Loucy (cell line): Measurements from ENCODE around the gene ORC4.
"Not testable (repeated sequence)": the region's sequence is repeated elsewhere in the genome, so short reads cannot be mapped to it uniquely, and the experiment has no call there.

ENCODE experiments used
- H2AFZ ChIP-seq: fragments of 200-600 bp; sonication (generic); 2 replicates; pipeline ENCODE4 v1.6.0; 2016; ENCODE audit warnings: antibody characterized with exemption, mild to moderate bottlenecking, low read length, moderate library complexity
- H3F3A ChIP-seq: fragments of 200-600 bp; 2 replicates; pipeline ENCODE4 v1.6.0; 2016; ENCODE audit warnings: antibody characterized with exemption, low read depth, mild to moderate bottlenecking
- H3K27me3 ChIP-seq: fragments of 200-600 bp; sonication (generic); 2 replicates; pipeline ENCODE4 v1.6.1; 2014; ENCODE audit warnings: low read length, mild to moderate bottlenecking; ENCODE audit not compliant: insufficient read depth, poor library complexity, severe bottlenecking
- H3K36me3 ChIP-seq: fragments of 200-600 bp; sonication (generic); 2 replicates; pipeline ENCODE4 v1.6.1; 2016; ENCODE audit warnings: low read length; ENCODE audit not compliant: insufficient read depth
- H3K4me1 ChIP-seq: fragments of 200-600 bp; sonication (generic); 2 replicates; pipeline ENCODE4 v1.5.1; 2014; ENCODE audit warnings: low read length, mild to moderate bottlenecking; ENCODE audit not compliant: insufficient read depth, poor library complexity, severe bottlenecking
- H3K4me2 ChIP-seq: fragments of 200-600 bp; sonication (generic); 2 replicates; pipeline ENCODE4 v1.6.0; 2014; ENCODE audit warnings: antibody characterized with exemption, low read length, low read depth, mild to moderate bottlenecking; ENCODE audit not compliant: poor library complexity, severe bottlenecking
- H3K4me3 ChIP-seq: fragments of 200-600 bp; sonication (generic); 2 replicates; pipeline ENCODE4 v1.5.1; 2014; ENCODE audit warnings: low read length, mild to moderate bottlenecking, mixed read lengths; ENCODE audit not compliant: poor library complexity, severe bottlenecking
- H3K79me2 ChIP-seq: fragments of 200-600 bp; sonication (generic); 2 replicates; pipeline ENCODE4 v1.6.1; 2014; ENCODE audit warnings: low read length; ENCODE audit not compliant: insufficient read depth
- H3K9ac ChIP-seq: fragments of 200-600 bp; sonication (generic); 2 replicates; pipeline ENCODE4 v1.6.0; 2014; ENCODE audit warnings: mild to moderate bottlenecking, low read depth, low read length, moderate library complexity; ENCODE audit not compliant: poor library complexity, severe bottlenecking
- H3K9me2 ChIP-seq: fragments of 200-600 bp; sonication (generic); replicated peaks from 2 replicates; pipeline ENCODE4 v1.6.1; 2016; ENCODE audit warnings: low read depth, low read length, mixed read lengths
- H3K9me3 ChIP-seq: fragments of 200-600 bp; sonication (generic); 2 replicates; pipeline ENCODE4 v1.6.1; 2014; ENCODE audit warnings: mild to moderate bottlenecking, antibody characterized with exemption, low read length, low read depth; ENCODE audit not compliant: insufficient read depth
- H4K20me1 ChIP-seq: fragments of 200-600 bp; sonication (generic); 2 replicates; pipeline ENCODE4 v1.6.0; 2014; ENCODE audit warnings: antibody characterized with exemption, low read length, mild to moderate bottlenecking; ENCODE audit not compliant: insufficient read depth, poor library complexity, severe bottlenecking
- EZH2phosphoT487 ChIP-seq: fragments of 200-600 bp; IDR thresholded peaks from 2 replicates; pipeline ENCODE4 v1.6.1; 2018; ENCODE audit warnings: antibody characterized with exemption, mild to moderate bottlenecking, moderate library complexity, borderline replicate concordance
- TF ChIP-seq, protein P1 (sequence below): fragments of 200-600 bp; sonication (generic); conservative IDR thresholded peaks from 2 replicates; pipeline ENCODE4 v1.5.1; 2014; ENCODE audit warnings: mild to moderate bottlenecking, antibody characterized with exemption, low read length

Gene ORC4

DNA sequence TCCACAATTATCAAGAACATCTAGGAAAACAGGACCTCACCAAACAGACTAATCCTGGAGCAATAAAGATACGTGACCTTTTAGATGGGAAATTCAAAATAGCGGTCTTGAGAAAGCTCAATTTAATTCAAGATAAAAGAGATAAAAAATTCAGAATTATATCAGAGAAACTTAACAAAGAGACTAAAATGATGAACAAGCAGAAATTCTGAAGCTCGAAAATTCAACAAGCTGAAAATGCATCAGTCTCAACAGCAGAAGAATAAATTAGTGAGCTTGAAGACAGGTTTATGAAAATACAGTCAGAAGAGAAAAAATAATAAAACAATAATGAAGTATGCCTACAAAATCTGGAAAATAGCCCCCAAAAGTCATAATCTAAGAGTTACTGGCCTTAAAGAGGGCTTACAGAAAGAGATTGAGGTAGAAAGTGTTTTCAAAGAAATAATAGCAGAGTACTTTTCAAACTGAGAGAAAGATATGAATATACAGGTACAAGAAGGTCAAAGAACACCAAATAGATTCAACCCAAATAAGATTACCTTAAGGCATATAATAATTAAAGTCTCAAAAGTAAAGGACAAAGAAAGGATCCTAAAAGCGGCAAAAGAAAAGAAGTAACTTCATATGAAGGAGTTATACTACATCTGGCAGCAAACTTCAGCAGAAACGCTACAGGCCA, 13.2 kb downstream of the ORC4 start:
- H3K79me2 ChIP-seq, result peaks cover 89% of the 10 kb centered on the region
- no peak overlapping the region for H3K4me2 ChIP-seq
- H2AFZ ChIP-seq, result no peak overlapping the region
- H3K4me3 ChIP-seq, result no peak overlapping the region
- H4K20me1 ChIP-seq, result no peaks in the 10 kb centered on the region
- no peaks in the 10 kb centered on the region for H3K27me3 ChIP-seq
- H3F3A ChIP-seq, result no peaks in the 10 kb centered on the region
- no peaks in the 10 kb centered on the region for H3K9me2 ChIP-seq
- H3K9me3 ChIP-seq, result no peaks in the 10 kb centered on the region
- H3K36me3 ChIP-seq, result no peaks in the 10 kb centered on the region
- no peak overlapping the region for H3K9ac ChIP-seq
- TF ChIP-seq, protein P1, sequence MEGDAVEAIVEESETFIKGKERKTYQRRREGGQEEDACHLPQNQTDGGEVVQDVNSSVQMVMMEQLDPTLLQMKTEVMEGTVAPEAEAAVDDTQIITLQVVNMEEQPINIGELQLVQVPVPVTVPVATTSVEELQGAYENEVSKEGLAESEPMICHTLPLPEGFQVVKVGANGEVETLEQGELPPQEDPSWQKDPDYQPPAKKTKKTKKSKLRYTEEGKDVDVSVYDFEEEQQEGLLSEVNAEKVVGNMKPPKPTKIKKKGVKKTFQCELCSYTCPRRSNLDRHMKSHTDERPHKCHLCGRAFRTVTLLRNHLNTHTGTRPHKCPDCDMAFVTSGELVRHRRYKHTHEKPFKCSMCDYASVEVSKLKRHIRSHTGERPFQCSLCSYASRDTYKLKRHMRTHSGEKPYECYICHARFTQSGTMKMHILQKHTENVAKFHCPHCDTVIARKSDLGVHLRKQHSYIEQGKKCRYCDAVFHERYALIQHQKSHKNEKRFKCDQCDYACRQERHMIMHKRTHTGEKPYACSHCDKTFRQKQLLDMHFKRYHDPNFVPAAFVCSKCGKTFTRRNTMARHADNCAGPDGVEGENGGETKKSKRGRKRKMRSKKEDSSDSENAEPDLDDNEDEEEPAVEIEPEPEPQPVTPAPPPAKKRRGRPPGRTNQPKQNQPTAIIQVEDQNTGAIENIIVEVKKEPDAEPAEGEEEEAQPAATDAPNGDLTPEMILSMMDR, result no peak
- TF ChIP-seq EZH2phosphoT487, result no peak
- peaks cover 6% of the 10 kb centered on the region for H3K4me1 ChIP-seq

DNA sequence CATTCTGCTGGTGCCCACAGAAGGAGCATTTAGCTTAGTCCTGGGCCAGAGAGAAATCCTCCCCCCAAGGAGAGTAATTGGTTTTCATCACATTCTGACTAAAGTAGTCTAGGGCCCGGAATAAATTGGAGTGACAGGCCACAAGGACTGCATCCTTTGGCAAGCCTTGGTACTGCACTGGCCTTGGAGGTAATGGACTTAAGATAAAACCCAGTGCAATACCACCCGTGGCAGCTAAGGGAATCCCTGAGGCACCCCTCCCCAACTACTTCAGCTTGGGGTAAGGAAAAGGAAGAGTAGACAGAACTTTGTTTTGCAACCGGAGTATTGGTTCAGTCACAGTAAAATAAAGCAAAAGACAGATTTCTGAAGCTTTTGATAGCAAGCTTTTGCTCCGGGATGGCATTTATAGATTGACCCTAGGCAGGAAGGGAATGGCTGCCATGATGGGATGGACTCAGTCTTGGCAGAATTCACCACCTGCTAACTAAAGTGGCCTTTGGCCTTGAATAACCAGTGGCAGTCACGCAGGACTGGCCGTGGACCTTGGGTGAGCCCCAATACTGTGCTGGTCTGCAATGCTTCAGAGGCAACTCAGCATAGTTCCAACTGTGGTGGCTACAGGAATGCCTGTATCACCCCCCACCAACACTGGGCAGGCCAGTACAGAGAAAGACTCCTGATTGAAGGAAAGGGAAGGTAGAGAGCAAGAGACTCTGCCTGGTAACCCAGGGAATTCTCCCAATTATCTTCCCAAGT, 14.1 kb downstream of the ORC4 start:
- H3K9ac ChIP-seq, result no peak overlapping the region
- H3K9me2 ChIP-seq, result no peaks in the 10 kb centered on the region
- no peak for TF ChIP-seq EZH2phosphoT487
- TF ChIP-seq, protein P1, result no peak
- H3F3A ChIP-seq, result no peaks in the 10 kb centered on the region
- no peaks in the 10 kb centered on the region for H3K9me3 ChIP-seq
- no peaks in the 10 kb centered on the region for H3K36me3 ChIP-seq
- no peaks in the 10 kb centered on the region for H3K27me3 ChIP-seq
- H3K4me1 ChIP-seq, result peaks cover 6% of the 10 kb centered on the region
- peaks cover 88% of the 10 kb centered on the region for H3K79me2 ChIP-seq
- no peak overlapping the region for H2AFZ ChIP-seq
- H4K20me1 ChIP-seq, result no peaks in the 10 kb centered on the region
- H3K4me3 ChIP-seq, result no peak overlapping the region
- no peak overlapping the region for H3K4me2 ChIP-seq

DNA sequence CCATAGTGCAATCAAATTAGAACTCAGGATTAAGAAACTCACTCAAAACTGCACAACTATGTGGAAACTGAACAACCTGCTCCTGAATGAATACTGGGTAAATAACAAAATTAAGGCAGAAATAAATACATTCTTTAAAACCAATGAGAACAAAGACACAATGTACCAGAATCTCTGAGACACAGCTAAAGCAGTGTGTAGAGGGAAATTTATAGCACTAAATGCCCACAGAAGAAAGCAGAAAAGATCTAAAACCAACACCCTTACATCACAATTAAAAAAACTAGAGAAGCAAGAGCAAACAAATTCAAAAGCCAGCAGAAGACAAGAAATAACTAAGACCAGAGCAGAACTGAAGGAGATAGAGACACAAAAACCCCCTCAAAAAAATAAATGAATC, 18.1 kb downstream of the ORC4 start:
- H3K9ac ChIP-seq, H3K36me3 ChIP-seq, H3K9me3 ChIP-seq, H3F3A ChIP-seq, H3K4me2 ChIP-seq, H2AFZ ChIP-seq, H3K9me2 ChIP-seq, H4K20me1 ChIP-seq, H3K4me3 ChIP-seq, H3K27me3 ChIP-seq, H3K4me1 ChIP-seq: not testable (repeated sequence)
- peaks cover 82% of the 10 kb centered on the region for H3K79me2 ChIP-seq
